ENCODE data around the gene PRKCD. TPM values are rescaled to one million over a fixed set of nuclear protein-coding genes. Genes with fewer than 3 reads are reported as not detected.

The PRKCD gene
- total RNA-seq, 1 donor from 2014 or later, result 1.4 TPM

DNA sequence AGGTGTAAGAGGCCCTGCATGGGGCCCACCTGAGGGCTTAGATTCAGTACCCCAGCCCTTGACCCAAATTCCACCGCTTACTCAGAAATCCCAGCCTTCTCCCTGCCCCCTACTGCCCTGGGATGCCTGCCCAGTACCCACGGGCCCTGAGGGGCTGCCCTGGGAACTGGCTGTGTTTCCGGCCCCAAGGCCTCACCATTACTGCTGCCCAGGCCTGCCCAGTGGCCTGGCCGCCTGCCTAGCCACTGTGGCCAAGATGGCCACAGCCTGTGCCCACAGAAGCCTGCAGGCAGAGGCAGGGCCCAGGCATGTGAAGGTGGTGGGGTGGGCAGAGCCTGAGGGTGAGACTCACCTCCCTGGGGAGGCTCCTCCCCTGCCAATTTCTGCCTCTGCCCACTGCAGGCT lies 6.1 kb upstream of the PRKCD start:
- peak; percentile 80 for DNase-seq (ENCODE audit: low read depth)

DNA sequence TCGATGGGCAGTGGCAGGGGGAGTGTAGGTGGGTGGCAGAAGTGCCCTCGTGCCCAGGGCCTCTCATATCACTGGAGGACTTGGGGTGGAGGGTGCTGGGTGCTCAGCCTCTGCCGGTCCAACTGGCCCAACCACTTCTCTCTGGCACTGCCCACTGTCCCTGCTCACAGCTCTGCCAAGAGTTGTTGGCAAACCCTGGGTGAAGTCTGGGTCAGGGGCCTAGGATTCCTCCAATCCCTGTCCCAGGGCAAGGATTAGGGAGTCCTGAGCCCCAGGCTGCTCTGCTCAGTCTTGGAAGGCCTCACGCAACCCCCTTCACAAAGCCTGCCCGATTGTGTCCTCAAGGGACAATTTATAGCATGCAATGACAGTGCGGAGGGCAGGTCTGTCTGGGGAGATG lies 5.2 kb upstream of the PRKCD start:
- DNase-seq (ENCODE audit: low read depth), result no peak

DNA sequence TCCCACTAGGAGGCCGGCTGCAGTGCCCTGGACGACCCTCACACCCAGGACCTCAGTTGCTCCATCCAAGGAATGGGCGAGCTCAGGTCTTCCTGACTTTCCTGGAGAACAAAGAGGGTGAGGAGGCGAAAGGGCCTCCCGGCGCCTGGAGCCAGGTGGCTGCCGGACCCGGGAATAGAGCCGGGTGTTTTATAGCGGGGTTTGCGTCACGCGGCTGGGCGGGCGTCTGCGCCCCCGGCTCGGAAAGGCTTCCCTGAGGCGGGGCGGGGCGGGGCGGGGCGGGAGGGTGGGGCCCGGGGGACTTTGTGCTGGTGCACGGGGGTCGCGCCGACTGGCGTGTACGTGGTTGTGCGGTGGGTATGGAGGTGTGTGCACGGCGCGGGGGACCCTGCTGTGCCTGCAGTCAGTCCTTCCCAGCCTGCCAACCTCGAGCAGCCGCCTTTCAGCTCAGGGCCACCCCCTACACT lies 4.6 kb upstream of the PRKCD start:
- DNase-seq (ENCODE audit: low read depth), result no peak

DNA sequence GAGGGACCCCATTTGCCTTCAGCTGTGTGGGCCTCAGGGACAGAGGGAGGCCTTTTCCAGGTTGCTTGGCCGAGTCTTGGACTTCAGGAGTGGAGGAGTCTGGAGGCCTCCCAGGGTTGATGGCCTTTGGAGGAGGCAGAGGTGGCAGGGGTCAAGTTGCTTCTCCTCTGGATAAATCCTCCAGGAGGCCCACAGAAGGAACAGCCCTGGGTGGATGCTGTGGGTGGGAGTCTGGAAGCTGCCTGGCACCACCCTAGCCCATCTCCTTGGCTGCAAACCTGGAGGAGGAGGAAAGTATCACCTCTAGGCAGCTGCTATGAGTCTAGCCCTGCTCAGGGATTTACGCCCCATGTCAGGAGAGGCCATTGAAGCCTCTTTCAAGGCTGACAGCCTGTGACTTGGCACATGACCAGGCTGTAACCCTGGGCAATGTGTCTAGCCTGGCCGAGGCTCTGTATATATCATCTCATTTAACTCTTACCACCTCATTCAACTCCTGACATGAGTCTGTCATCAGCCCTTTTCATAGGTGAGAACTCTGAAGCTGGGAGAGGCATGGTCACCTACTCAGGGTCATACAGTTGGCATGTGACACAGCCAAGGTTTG lies 2.9 kb upstream of the PRKCD start:
- no peak for DNase-seq (ENCODE audit: low read depth)

DNA sequence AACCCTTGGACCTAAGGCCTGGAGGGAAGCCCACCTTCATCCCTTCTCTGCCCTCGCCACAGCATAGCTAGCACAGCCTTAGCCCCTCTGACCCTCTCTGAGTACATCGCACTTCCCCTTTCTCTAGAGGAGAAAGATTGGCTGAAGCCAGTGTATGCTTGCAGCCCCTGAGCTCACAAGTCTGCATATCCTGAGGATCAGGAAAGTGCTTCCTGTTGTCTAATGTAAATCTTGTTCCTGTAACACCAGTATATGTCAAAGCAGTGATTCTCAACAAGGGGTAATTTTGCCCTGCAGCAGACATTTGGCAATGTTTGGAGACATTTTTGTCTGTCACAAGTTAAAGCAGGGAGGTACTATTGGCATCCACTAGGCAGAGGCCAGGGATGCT lies 2.2 kb upstream of the PRKCD start:
- no peak for DNase-seq (ENCODE audit: low read depth)

DNA sequence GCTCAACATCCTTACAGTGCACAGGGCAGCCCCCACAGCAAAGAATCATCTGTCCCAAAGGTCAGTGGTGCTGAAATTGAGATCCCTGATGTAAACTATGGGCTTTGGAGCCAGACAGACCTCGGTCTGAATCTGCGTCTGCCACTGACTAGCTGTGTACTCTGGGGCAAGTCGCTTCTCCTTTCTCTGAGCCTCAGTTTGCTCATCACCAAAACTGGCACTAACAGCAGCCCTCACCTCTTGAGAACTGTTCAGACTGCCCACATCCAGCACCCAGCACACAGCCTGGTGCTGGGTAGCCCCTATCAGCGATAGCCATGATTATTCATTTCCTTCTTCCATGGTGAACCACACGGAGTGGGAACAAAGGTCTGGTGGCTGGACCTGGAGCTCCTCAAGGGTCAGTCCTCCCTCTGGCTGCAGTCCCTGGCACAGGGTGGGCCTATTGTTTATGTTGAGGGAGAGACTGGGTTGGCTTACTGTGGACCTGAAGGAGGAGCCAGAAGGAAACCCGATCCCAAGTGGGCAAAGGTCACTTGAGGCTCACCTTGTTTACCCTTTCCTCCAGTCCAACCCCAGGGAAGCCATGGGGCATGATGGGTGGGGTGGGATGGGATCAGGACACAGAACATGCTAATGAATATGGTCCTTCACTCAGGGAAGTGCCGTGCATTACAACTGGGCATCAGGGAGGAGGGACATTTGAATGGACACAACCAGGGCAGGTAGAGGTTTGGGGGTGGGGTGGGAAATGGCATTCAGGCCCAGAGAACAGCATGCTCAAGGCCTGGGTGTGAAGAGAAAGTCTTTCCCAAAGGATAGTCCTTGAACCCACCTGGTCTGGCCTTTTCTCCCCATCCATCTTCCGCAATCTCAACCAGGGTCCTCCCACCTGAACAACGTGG lies 1.6 kb upstream of the PRKCD start:
- DNase-seq (ENCODE audit: low read depth), result no peak

DNA sequence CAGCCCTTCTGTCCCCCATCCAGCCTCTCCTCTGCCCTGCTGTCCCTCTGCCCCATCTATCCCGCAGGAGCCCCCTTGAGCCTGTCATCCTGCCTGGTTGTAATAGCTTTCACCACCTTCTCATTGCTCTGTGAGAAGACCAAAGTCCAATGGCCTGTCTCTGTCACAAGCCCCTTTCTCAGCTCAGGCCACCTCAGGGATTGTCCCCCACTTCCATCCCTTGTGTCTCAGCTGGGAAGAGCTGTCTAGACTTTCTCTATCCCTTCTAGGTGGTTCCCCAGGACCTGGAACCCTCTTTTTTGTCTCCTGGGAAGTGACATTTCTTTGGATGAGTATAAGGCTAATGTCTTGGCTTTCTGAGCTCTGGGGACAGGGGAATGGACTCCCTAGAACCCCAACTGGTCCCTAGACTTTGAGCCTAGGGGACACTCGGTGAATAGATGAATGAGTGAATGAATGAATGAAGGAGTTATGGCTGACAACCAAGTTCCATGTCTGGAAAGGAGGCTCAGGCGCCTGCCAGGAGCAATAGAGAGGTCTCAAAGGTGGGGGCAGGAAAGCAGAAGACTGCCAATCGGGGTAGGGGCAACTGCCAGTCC lies 849 bp upstream of the PRKCD start:
- no peak for DNase-seq (ENCODE audit: low read depth)

DNA sequence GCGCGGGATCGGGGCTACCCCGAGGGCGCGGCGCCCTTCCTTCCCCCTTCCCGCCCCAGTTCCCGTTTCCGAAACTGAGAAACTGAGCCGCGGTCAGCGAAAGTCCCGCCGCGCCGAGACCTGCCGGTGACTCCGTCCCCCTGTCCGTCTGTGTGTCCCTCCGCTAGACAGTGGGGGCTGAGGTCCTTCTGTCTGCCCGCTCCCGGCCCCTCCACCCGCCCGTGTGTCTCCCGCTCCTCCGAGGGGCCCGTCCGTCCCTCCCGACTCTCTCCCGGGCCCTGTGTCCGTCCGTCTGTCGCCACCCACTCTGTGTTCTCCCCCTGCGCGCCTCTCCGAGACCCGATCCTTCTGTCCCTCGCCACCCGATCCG lies 426 bp downstream of the PRKCD start:
- DNase-seq (ENCODE audit: low read depth), result no peak

DNA sequence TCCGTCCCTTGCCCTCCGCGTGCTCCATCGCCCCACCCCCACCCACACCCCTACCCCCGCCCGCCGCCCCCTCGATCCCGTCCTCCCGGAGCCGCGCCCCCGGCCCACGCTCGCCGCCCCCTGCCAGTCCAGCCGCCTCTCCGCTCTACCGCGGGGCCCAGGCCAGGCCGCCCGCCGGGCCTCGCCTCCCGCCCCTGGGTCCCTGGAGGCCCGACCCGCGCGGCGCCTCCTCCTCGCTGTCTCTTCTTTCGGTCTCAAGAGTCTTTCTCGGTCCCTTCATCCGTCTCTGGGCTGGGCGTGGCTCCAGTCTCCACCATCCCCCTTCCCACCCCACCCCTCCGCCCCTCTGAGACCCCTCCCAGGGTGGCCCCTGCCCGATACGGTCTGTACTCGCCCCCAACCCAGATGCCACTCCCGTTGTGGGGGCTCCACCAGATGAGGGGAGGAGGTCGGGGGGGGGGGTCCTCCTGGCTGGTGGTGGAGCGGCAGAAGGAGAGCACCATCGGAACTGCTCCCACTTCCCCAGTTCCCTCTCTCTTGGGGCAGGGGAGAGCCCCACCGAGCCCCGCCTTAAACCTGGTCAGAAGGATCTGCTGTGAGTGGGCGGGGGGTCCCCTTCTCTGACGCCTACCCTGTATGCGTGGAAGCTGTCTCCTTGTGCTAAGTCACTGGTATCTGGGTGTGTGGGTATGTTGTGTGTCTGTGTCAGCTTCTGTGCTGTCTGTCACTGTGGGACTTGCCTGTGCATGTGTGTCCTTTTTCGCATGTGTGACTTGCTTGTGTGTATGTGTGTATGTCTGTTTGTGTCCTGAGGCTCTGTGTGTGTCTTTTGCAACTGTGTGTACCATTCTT lies 1.0 kb downstream of the PRKCD start:
- DNase-seq (ENCODE audit: low read depth), result no peak

DNA sequence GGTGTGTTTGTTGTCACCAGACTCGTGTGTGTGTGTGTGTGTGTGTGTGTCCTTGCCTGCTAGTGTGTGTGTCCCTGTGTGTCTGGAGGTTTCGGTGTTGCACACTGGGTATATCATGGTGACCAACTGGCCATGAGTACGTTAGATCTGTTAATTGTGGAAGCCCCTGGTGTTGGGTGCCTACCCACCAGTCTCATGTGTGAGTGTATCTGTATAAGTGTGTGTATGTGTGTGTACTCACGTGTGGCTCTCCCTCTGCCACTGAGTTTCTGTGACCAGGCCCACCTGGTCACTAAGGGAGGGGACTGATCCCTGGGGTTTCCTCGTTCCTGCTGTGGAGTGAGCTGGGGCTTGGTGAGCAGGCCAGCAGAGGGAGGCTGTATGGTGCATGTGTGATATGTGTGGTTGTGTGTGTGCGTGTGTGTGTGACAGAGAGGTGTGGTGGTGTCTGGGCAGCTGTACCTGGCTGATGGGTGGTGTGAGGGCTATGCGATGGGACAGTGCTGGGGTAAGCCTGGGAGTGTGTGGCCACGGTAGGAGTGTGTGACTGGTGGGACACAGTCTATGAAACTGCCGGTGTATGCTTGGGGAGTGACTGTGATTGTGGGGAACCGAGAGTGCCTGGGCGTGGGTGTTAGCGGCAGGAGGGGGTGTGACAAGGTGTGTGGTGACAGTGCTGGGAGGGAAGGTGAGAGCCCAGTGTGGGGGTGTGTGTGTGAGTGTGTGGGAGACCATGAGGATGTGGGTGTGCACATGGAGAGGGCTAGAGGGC lies 1.8 kb downstream of the PRKCD start:
- no peak for DNase-seq (ENCODE audit: low read depth)

DNA sequence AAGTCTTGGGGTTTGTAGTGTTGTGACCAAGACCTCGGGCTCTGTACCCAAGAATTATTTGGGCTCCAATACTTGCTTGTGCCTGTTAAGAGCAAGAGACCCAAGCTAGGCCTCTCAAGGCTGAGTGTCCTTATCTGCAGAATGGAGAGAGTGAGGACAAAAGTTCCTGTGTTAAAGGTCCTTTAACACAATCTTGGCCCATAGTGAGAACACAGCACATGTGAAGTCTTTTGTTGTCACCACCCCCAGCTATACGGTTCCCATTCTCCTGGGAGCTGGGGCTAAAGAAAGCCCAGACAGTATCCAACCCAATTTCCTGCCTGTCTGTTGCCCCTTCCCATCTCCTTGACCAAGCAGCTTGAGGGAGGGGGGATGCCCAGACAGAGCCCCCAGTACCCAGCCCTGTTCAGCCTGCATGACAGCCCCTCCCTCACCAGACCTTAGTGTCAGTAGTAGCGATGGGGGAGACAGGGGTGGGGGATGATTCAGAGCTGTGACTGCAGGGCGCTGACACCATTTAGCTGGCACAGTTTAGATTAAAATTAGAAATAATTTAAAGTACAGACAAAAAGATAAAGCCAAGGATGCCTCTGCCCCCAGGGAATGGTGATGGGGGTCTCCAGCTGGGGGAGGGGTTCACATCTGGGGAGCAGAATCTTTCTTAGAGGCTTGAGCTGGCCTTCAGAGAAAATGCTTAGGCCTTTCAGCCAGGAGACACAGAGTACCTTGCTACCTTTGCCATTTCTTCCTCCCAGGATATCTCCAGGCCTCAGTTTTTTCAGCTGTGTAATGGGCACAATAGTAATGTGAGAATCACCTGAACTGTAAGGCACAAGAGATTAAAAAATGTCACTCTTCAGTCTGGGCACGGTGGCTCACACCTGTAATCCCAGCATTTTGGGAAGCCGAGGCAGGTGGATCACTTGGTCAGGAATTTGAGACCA lies 2.7 kb downstream of the PRKCD start:
- no peak for DNase-seq (ENCODE audit: low read depth)

DNA sequence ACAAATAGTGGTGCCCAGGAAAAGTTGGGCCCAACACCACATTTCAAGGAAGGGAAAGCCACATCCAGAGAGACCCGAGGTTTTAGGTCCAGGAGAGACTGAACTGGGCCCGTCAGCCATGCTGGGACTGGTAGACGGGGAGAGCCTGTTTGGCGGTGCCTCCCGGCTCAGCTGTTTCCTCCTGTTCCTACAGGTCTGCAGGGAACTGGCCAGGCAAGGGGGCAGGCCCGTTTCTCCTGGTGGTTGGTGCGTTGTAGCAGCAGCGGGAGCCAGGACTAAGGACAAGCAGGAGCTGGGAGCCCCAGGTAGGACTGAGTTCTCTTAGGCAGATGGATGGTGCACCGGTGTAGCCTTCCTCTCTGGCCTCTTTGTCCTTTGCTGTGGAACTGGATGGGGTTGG lies 3.9 kb downstream of the PRKCD start:
- no peak for DNase-seq (ENCODE audit: low read depth)

DNA sequence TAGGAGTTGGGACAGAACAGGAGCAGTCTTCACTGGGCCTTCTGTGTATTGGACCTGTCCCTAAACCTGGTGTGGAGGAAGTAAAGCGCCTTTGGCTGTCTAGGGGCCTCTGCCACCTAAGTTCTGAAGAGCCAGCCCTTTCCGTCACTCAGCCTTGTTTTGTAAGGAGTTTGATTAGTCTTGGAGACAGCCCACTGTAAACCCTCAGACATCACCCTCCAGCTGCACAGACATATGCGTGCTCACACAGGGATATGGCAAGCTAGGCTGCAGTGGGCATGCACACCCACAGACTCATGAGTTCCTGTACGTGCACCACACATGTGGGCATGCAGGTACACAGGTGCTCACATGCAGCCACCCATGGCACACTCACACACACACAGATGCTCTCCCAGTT lies 5.2 kb downstream of the PRKCD start:
- DNase-seq (ENCODE audit: low read depth), result no peak

DNA sequence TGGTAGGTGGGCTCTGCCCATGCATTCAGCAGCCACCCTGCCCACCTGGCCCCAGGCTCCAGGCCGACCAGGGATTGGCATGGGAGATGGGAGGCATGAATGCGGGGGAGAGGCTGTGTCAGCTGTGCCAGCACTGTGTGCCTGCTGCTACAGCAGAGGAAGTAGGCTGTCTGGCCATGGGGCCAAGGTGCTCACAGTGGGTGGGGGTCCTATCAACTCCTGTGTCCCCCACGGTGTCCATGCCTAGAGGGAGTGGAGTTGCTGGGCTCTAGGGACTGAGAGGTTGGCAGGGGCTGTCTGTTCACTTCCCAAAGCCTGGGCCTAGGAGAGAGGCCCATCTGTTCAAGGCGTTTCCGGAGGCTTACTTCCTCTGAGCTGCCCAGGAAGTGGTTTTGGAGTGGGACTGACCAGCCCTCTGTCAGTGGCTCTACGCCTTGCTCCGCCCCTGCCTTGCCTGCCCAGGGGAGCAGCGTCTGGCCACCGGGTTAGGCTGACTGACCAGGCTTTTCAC lies 5.8 kb downstream of the PRKCD start:
- DNase-seq (ENCODE audit: low read depth), result peak; percentile 84

DNA sequence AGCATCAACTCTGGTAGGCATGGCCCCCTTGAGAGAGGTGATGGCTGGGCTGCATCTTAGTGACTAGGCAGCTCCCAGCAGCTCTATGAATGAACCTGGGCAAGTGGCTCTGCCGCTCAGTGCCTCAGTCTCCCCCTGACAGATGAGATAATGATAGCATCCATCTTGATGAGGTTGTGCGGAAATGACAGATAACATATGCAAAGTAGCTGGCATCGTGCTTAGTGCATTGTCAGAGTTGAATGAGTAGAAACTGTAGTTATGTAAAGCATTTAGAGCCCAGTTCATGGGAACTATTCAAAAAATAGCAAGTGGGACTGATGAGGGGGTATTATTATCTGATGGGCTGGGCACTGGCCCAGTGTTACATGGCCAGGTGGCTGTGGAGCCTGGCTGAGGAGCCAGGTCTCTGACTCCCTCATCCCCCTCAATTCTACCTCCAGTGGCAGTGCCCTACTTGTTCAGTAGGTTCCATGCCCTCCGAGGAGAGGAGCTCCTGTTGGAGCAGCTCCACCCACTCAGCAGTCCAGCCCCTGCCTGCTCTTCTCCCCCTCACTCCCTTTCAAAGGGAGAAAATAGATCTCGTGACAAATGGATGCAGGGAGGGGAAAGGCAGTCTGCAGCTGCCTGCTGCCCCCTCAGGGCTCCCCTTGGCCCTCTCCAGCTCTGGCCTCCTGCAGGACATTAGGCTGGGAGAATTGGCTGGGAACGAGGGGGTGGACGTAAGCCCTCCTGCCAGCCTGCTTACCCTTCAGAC lies 6.6 kb downstream of the PRKCD start:
- no peak for DNase-seq (ENCODE audit: low read depth)

DNA sequence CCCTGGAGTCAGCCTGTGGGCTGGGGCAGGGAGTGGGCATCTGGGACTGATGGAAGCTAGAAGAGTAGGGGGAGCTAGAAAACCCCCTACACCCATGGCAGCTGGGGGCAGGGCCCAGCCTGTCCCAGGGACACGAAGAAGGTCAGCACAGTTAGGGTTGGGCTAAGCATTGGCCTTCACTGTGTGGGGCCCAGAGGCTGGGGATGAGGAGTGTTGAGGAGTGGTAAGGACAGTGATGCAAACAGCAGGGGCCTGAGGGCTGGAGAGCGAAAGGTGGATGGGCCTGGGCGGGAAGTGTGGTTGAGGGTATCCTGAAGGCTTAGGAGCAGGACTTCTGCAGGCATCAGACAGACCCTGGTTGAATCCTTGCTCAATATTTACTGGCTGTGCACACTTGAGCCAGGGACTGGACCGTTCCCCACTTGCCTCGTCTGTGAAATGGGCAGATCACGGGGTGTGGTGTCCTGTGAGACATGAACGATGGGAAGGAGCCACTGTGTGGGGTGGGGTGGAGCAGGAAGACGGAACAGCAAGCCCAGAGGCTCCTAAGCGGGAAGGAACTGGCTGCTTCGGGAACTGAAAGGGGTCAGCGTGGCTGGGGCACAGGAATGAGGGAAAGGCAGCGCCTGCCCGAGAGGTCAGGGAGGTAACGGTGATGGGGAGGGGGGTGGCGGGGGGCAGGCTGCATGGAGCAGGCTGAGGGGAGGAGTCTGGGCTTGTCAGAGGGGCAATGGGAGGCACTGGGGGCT lies 7.3 kb downstream of the PRKCD start:
- DNase-seq (ENCODE audit: low read depth), result no peak

DNA sequence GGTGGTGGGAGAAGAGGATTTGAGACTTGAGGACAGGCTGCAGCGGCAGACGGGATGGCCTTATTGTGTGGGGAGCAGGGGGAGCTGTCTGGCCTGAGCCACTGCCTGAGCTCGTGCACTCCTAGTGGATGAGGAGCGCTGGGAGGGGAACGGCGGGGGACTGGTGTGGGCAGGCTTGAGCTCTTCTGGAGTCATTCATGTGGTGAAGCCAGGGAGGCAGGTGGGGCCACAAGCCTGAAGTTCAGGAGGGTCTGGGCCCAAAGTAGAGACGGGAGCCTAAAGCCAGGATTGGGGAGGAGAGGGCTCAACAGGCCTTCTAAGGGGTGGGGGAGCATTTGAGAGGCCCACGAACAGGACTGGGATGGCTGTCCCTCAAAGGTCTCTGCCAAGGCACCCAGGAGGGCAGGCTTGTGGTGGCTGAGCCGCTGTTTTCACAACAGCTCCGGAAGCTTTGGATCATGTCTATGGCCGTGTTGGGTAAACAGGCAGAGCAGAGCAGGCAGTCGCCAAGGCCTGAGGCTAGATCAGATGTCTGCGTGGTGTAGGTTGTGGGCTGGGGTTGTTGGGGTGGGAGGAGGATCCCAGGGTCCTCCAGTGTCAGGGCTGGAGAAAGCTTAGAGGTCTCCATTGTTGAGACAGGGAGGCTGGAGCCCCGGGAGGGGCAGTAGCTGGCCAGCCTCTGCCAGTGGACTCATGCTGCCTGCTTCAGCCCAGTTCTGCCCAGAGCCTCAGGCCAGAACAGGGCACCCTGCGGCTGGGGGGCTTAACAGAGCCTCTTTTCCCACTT lies 8.2 kb downstream of the PRKCD start:
- peak; percentile 46 for DNase-seq (ENCODE audit: low read depth)
